Epidermal melanocyte (primary cell): ENCODE results near the gene ZNF574.
A peak's percentile ranks its signal among the peaks of the same experiment; 100 is the strongest.
"Not testable (repeated sequence)": the region's sequence is repeated elsewhere in the genome, so short reads cannot be mapped to it uniquely, and the experiment has no call there.

Source experiments
- DNase-seq: peaks from one replicate; pipeline ENCODE4 v3.0.0; 2011; ENCODE audit warnings: low spot score; ENCODE audit not compliant: insufficient read length

ZNF574 gene

GRCh38 chr19:42100241-42100640 is 24.3 kb downstream of the ZNF574 start:
- not testable (repeated sequence) for DNase-seq

GRCh38 chr19:42102877-42103276 is 26.9 kb downstream of the ZNF574 start:
- DNase-seq = no peak

- DNase-seq = no peak
Observed at GRCh38 chr19:42105368-42105767, 29.4 kb downstream of the ZNF574 start.

- DNase-seq = peak; percentile 87
Observed at GRCh38 chr19:42108527-42109389, 32.8 kb downstream of the ZNF574 start.

GRCh38 chr19:42109896-42110295 is 33.9 kb downstream of the ZNF574 start:
- DNase-seq = no peak

GRCh38 chr19:42110658-42111057 is 34.7 kb downstream of the ZNF574 start:
- DNase-seq = no peak

GRCh38 chr19:42111384-42111783 is 35.4 kb downstream of the ZNF574 start:
- DNase-seq = no peak

- DNase-seq = no peak
Observed at GRCh38 chr19:42111811-42112210, 35.8 kb downstream of the ZNF574 start.

- peak; percentile 83 for DNase-seq
Observed at GRCh38 chr19:42113641-42114348, 37.8 kb downstream of the ZNF574 start.

- no peak for DNase-seq
Observed at GRCh38 chr19:42114412-42114811, 38.4 kb downstream of the ZNF574 start.

- DNase-seq = no peak
Observed at GRCh38 chr19:42115219-42115618, 39.3 kb downstream of the ZNF574 start.

- no peak for DNase-seq
Observed at GRCh38 chr19:42115705-42116104, 39.7 kb downstream of the ZNF574 start.

GRCh38 chr19:42116308-42117075 is 40.5 kb downstream of the ZNF574 start:
- no peak for DNase-seq

GRCh38 chr19:42117076-42117475 is 41.1 kb downstream of the ZNF574 start:
- DNase-seq = no peak

GRCh38 chr19:42120276-42120980 is 44.5 kb downstream of the ZNF574 start:
- DNase-seq = no peak

GRCh38 chr19:42121036-42121621 is 45.2 kb downstream of the ZNF574 start:
- DNase-seq = no peak

GRCh38 chr19:42121656-42122069 is 45.7 kb downstream of the ZNF574 start:
- DNase-seq = peak; percentile 67

GRCh38 chr19:42122691-42123607 is 47.0 kb downstream of the ZNF574 start:
- DNase-seq = no peak

GRCh38 chr19:42123765-42124164 is 47.8 kb downstream of the ZNF574 start:
- DNase-seq = no peak
